GM12874 (cell line): Measurements from ENCODE around the gene CYBRD1.

Experiments
- TF ChIP-seq, protein P1 (sequence below): IDR thresholded peaks from 2 replicates; pipeline ENCODE4 v1.5.1; 2011; ENCODE audit warnings: low read depth, mild to moderate bottlenecking, control low read depth, low read length, moderate library complexity; ENCODE audit not compliant: insufficient read depth

Gene CYBRD1

DNA sequence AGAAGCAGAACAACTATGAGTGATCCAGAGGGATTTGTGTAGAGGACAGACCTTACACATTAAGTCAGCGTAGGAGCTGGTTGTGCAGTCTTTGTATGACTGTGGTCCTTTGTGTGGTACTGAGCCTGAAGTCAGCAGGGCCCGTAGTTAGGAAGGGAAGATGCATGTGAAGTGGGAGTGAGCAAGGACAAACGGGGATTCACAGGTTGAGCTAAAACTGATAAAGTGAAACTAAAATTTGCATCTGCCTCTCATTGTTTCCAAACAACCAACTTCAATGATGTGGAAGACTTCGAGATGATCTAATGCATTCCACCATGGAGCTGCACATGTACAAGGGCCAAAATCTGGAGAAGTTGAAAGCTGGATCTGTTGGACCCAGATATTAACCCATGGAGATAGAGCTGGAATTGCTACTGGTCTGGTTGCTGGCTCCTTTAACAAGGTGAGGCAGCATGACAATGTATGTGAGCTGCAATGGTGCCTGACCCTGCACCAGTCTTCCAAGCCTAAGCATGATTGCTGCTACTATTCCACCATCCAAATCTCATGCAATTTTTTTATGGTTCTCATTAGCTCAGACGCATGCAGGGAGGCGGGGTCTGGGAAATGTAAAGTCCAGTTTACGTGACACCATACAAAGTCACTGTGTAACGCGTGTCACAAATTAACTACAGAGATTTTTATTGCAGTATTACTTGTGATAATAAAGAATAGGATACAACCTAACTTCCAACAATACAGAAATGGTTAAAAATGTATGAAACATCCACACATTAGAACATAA lies 12.1 kb upstream of the CYBRD1 start:
- TF ChIP-seq, protein P1, sequence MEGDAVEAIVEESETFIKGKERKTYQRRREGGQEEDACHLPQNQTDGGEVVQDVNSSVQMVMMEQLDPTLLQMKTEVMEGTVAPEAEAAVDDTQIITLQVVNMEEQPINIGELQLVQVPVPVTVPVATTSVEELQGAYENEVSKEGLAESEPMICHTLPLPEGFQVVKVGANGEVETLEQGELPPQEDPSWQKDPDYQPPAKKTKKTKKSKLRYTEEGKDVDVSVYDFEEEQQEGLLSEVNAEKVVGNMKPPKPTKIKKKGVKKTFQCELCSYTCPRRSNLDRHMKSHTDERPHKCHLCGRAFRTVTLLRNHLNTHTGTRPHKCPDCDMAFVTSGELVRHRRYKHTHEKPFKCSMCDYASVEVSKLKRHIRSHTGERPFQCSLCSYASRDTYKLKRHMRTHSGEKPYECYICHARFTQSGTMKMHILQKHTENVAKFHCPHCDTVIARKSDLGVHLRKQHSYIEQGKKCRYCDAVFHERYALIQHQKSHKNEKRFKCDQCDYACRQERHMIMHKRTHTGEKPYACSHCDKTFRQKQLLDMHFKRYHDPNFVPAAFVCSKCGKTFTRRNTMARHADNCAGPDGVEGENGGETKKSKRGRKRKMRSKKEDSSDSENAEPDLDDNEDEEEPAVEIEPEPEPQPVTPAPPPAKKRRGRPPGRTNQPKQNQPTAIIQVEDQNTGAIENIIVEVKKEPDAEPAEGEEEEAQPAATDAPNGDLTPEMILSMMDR = no peak

DNA sequence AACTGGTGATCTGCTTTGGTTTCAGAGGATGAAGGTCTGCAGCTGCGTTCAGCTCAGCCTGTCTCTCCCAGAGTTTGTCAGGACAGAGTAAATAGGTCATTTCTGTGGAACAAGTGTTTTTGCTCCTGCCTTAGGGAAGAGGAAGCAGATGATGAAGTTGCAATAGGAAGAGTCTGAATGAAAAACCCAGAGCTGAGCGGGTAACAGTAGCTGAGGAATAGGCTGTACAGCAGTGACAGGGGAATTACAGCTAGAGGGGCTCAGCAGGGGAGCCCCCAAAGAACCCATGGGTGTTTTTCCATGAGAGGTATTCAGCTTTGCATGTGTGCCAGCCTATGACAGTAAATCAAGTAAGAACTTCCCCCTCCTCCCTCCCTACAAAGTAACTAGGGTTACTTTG lies 10.3 kb upstream of the CYBRD1 start:
- TF ChIP-seq, protein P1 = no peak

DNA sequence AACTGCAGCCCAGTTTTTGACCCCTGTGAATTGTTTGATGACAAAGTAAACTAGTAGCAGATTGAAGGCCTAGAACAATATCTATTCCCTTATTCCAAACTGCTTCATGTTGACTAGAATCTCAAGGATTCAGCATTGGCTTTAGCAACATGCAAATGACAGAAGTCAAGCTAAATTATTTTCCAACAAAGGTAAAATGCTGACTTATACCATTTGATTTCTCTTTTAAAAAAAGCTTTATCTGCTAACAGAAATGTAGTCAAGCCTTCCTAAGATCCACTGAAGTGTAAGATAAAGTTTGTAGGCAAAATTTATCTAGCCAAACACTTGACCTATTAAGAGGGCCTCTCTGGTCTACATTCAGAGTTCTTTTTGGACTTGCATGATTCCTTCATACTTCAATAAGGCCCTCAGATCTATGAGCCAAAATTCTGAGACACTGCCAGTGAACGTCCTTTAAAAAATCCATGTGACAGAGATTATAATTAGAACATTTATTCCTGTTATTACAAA lies 9.5 kb upstream of the CYBRD1 start:
- TF ChIP-seq, protein P1 = no peak

DNA sequence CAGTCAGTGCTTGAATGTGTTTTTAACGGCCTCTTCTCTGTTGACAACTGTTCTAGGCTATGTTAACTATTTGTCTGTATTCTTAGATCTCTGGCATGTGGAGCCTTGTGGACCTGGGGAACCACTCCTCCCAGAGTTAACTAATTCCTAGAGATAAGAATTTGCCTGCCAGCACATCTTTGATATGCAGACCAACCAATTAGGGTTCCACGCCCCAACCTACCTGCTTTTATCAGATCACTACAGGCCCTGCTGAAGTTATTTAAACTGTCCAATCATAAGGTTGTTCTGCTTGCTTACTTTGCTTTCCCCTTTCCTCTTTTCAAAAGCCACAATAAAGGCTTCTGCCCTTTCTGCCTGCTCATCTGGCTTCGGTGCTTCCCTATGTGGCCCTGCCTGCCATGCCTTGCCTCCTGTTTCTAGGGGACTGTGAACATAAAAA lies 8.5 kb upstream of the CYBRD1 start:
- TF ChIP-seq, protein P1 = no peak

DNA sequence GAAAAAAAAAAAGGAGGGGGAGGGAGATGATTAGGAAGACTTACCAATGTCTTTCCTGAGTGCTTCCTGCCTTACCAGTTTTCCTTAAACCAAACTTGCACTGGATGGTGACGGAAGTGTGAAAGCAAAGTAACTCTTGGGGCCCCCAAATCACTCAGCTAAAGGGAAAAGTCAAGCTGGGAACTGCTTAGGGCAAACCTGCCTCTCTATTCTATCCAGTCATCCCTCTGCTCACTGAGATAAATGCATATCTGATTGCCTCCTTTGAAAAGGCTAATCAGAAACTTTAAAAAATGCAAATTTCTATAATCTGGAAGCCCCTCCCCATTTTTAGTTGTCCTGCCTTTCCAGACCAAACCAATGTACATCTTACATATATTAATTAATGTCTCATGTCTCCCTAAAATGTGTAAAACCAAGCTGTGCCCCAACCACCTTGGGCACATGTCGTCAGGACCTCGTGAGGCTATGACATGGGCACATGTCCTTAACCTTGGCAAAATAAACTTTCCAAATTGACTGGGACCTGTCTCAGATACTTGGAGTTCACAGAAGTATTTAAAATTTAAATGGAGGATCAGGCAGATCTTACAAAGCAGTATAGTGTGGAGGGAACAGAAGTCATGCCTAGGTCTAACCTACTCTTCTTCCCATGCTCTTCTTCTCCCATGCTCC lies 7.2 kb upstream of the CYBRD1 start:
- TF ChIP-seq, protein P1 = no peak

DNA sequence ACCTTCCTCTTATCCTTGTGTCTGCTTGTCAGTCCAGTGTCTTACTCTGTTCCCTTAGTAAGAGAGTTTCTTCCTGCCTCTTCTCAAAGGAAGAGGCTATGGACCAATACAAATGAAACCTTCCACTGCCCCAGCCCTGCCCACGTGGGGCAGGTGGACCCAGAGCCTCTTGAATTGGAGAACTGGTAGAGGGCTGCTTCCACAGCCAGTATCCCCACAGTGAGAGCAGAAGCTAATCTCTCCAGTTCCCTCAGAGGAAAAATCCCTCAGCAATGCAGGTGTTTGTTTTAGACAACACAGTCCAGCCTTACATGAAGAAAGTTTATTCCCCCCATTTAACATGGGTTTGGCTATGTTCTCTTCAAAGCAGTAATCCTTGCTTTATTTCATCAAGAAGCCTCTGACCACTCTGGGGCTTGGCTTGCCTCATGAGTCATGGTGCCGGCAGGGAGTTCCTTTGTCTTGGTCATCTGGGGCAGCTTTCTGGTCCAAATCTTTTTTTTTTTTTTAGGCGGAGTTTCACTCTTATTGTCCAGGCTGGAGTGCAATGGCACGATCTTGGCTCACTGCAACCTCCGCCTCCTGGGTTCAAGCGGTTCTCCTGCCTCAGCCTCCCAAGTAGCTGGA lies 6.5 kb upstream of the CYBRD1 start:
- TF ChIP-seq, protein P1 = no peak

DNA sequence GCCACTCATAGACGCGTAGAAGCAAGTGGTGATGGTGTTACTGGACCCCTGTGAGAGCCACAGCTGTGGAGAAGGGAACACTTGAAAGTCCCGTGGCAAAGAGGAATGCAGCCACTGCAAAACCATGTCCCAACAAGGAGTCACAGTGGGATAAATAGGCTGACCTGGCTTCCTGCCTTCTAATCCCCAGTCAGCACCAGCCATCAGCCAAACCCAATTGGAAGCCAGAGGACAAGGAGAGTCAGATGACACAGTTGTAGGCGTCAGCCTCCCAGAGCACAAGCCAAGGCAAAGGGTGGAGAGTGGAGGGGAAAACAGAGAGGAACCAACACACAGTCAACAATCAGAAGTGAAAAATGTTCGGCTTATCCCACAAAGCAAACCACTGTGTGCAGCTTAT lies 5.5 kb upstream of the CYBRD1 start:
- TF ChIP-seq, protein P1 = no peak
